B cell (primary cell): ENCODE results near the gene SPEG. TPM values are rescaled to one million over a fixed set of nuclear protein-coding genes. Genes with fewer than 3 reads are reported as not detected.

Experiments
- ATAC-seq: fragments of 200-7000 bp; cut with Tn5 transposase; one replicate; pipeline ENCODE4 v1.10.0; 2021; ENCODE audit warnings: low read depth, mild to moderate bottlenecking, moderate number of reproducible peaks, moderate library complexity
- CTCF ChIA-PET: fragments of 350-600 bp; sonication (Branson Sonifier 250); formaldehyde crosslinking; loops from one replicate; lab custom pipeline; 2021; ENCODE audit warnings: antibody characterized with exemption, inconsistent platforms; lab: Charles Lee
- POLR2A ChIA-PET: fragments of 350-600 bp; sonication (Branson Sonifier 250); formaldehyde crosslinking; loops from one replicate; lab custom pipeline; 2021; ENCODE audit warnings: antibody characterized with exemption; lab: Charles Lee
- DNase-seq: peaks from one replicate; pipeline ENCODE4 v3.0.0; 2013
- H2AFZ ChIP-seq: 2 replicates; pipeline ENCODE4 v1.6.1; 2012; ENCODE audit warnings: mild to moderate bottlenecking, low read depth, low read length; ENCODE audit not compliant: insufficient read depth, poor library complexity, severe bottlenecking
- H3K27ac ChIP-seq, 2 donors: 1 replicate in 1 of 2; 2 replicates in 1 of 2; pipeline ENCODE4 v1.5.1; 2012 to 2013; ENCODE audit warnings: low read length in 2 of 2, mild to moderate bottlenecking in 2 of 2, moderate library complexity in 1 of 2
- H3K27me3 ChIP-seq, 4 experiments: fragments of 200-600 bp in 1 of 4; sonication (generic) in 1 of 4; replicated peaks in 1 of 4; 1 replicate in 2 of 4; 2 replicates in 2 of 4; pipeline versions ENCODE4 v1.6.1 to v1.7.0; 2013 to 2016; ENCODE audit warnings: low read length in 3 of 4, mild to moderate bottlenecking in 2 of 4, mixed read lengths in 1 of 4, moderate library complexity in 1 of 4; ENCODE audit not compliant: insufficient read depth in 4 of 4, control insufficient read depth in 3 of 4; ENCODE audit errors: control extremely low read depth in 1 of 4
- H3K36me3 ChIP-seq, 2 experiments: replicated peaks in 1 of 2; 1 replicate in 1 of 2; 2 replicates in 1 of 2; pipeline versions ENCODE4 v1.6.1 to v1.7.1; 2013; ENCODE audit warnings: low read length in 1 of 2; ENCODE audit not compliant: insufficient read depth in 2 of 2, control insufficient read depth in 1 of 2; ENCODE audit errors: control extremely low read depth in 1 of 2, extremely low read depth in 1 of 2
- H3K4me1 ChIP-seq, 2 donors: fragments of 200-600 bp in 1 of 2; sonication (generic) in 1 of 2; 1 replicate in 1 of 2; 2 replicates in 1 of 2; pipeline versions ENCODE4 v1.5.1 to v1.6.1; 2013 to 2017; ENCODE audit warnings: low read length in 2 of 2; ENCODE audit not compliant: control insufficient read depth in 2 of 2, insufficient read depth in 2 of 2
- H3K4me2 ChIP-seq: replicated peaks from 2 replicates; pipeline ENCODE3; 2012; ENCODE audit warnings: mild to moderate bottlenecking, low read depth, low read length; ENCODE audit not compliant: poor library complexity, severe bottlenecking
- H3K4me3 ChIP-seq, 5 experiments: fragments of 200-600 bp in 1 of 5; sonication (generic) in 1 of 5; 1 replicate in 3 of 5; 2 replicates in 2 of 5; pipeline versions ENCODE4 v1.5.1 to v1.7.0; 2011 to 2016; ENCODE audit warnings: low read length in 4 of 5, mild to moderate bottlenecking in 4 of 5, low read depth in 2 of 5, control low read depth in 1 of 5, moderate library complexity in 1 of 5; ENCODE audit not compliant: insufficient read depth in 1 of 5; ENCODE audit errors: control extremely low read depth in 1 of 5, extremely low read depth in 1 of 5
- H3K79me2 ChIP-seq: fragments of 200-600 bp; sonication (generic); one replicate; pipeline ENCODE4 v1.6.0; 2016; ENCODE audit warnings: low read length; ENCODE audit not compliant: control insufficient read depth, insufficient read depth
- H3K9ac ChIP-seq: fragments of 200-600 bp; sonication (generic); 2 replicates; pipeline ENCODE4 v1.6.1; 2017; ENCODE audit warnings: mild to moderate bottlenecking, low read length, moderate library complexity
- H3K9me3 ChIP-seq, 3 donors: one replicate each; pipeline versions ENCODE4 v1.6.1 to v1.7.1; 2013; ENCODE audit warnings: low read length in 2 of 3; ENCODE audit not compliant: control insufficient read depth in 2 of 3, insufficient read depth in 1 of 3; ENCODE audit errors: control extremely low read depth in 1 of 3
- H4K20me1 ChIP-seq: 2 replicates; pipeline ENCODE4 v1.6.0; 2012; ENCODE audit warnings: mild to moderate bottlenecking, low read length; ENCODE audit not compliant: insufficient read depth, control insufficient read depth, poor library complexity, severe bottlenecking
- H3K27ac Mint-ChIP-seq: one replicate; pipeline ENCODE4 v1.8.0; 2021; ENCODE audit warnings: mixed read lengths
- H3K27me3 Mint-ChIP-seq: one replicate; pipeline ENCODE4 v1.8.0; 2021; ENCODE audit warnings: mixed read lengths
- H3K4me1 Mint-ChIP-seq: one replicate; pipeline ENCODE4 v1.8.0; 2021; ENCODE audit warnings: mixed read lengths
- H3K4me3 Mint-ChIP-seq: one replicate; pipeline ENCODE4 v1.8.0; 2021; ENCODE audit warnings: mixed read lengths
- H3K9me3 Mint-ChIP-seq: one replicate; pipeline ENCODE4 v1.8.0; 2022; ENCODE audit warnings: mixed read lengths; ENCODE audit not compliant: insufficient read depth
- CTCF ChIP-seq: fragments of 200-600 bp; IDR thresholded peaks from one replicate; pipeline ENCODE4 v1.8.0; 2022; ENCODE audit warnings: antibody characterized with exemption, mild to moderate bottlenecking
- EZH2 ChIP-seq: IDR thresholded peaks from 2 replicates; pipeline ENCODE4 v1.6.1; 2012; ENCODE audit warnings: borderline replicate concordance, low read depth, mild to moderate bottlenecking, moderate library complexity, low read length; ENCODE audit not compliant: insufficient read depth, poor library complexity, severe bottlenecking
- WGBS: methylation state at CpG from one replicate; pipeline ENCODE4 v1.1.5; 2013; ENCODE audit warnings: missing lambda C conversion rate; ENCODE audit not compliant: insufficient coverage; 5-methylcytosine and 5-hydroxymethylcytosine counted together
- intact Hi-C: fragments of 100-400 bp; cut with micrococcal nuclease; formaldehyde crosslinking; loops from one replicate; pipeline ENCODE4 v1.10.0; 2022
- polyA plus RNA-seq: library from polyadenylated mRNA; depleted of rRNA; stranded (reverse); fragments of >200 nt; gene quantifications from 2 replicates; pipeline ENCODE4 v1.2.3, GENCODE V29; 2012
- total RNA-seq, 2 donors: library from RNA; stranded (reverse); fragments of 120-200 nt in 1 of 2; gene quantifications; 1 replicate in 1 of 2; 2 replicates in 1 of 2; pipeline versions ENCODE4 v1.2.3 to v1.2.4, GENCODE V29; 2013 to 2022

Gene SPEG
- total and polyA plus RNA-seq, 2 donors (not counting 1 experiment from before 2014, with no cell fraction given) = 0.03 to 0.74 TPM

GRCh38 chr2:219438453-219438852 lies 3.8 kb downstream of the SPEG start:
- no peak for DNase-seq
- intact Hi-C loops = no loop called here
- ChIA-PET CTCF (interaction anchor here (0.7 kb wide), 1 partner anchor 25 kb away, joined by 3 read pairs; no protein-coding TSS in a partner anchor), POLR2A (no interaction called here)
- no peak overlapping the region for H3K9ac ChIP-seq
- no peaks in the 10 kb centered on the region for H3K79me2 ChIP-seq
- Mint-ChIP-seq H3K4me3 (no peak overlapping the region), H3K27me3 (peaks cover 50% of the 10 kb centered on the region), H3K4me1 (peaks cover 17% of the 10 kb centered on the region), H3K9me3 (no peaks in the 10 kb centered on the region), H3K27ac (no peak overlapping the region)
- TF ChIP-seq CTCF (no peak), EZH2 (no peak)
- 83% methylated on average over 4 of the region's 4 CpGs for WGBS
- peaks cover 0 to 65% (median 24%) of the 10 kb centered on the region in 4 experiments for H3K27me3 ChIP-seq
- peaks cover 0 to 10% (median 0%) of the 10 kb centered on the region in 3 donors for H3K9me3 ChIP-seq
- H3K4me1 ChIP-seq = peaks cover 6 to 12% of the 10 kb centered on the region in 2 donors
- no peak for ATAC-seq
- no peaks in the 10 kb centered on the region for H3K36me3 ChIP-seq
- no peak overlapping the region for H3K27ac ChIP-seq
- H4K20me1 ChIP-seq = no peaks in the 10 kb centered on the region
- no peak overlapping the region for H3K4me2 ChIP-seq
- H2AFZ ChIP-seq = no peak overlapping the region
- H3K4me3 ChIP-seq = no peak overlapping the region

GRCh38 chr2:219439506-219439905 lies 4.9 kb downstream of the SPEG start:
- peaks cover 0 to 59% (median 20%) of the 10 kb centered on the region in 4 experiments for H3K27me3 ChIP-seq
- H3K4me3 ChIP-seq = no peak overlapping the region
- Mint-ChIP-seq H3K27ac (no peak overlapping the region), H3K9me3 (no peaks in the 10 kb centered on the region), H3K27me3 (peaks cover 54% of the 10 kb centered on the region), H3K4me1 (peaks cover 17% of the 10 kb centered on the region), H3K4me3 (no peak overlapping the region)
- H2AFZ ChIP-seq = no peak overlapping the region
- ChIA-PET CTCF (no interaction called here), POLR2A (no interaction called here)
- no peak overlapping the region for H3K4me2 ChIP-seq
- no peak for ATAC-seq
- no peaks in the 10 kb centered on the region for H3K36me3 ChIP-seq
- H3K27ac ChIP-seq = no peak overlapping the region
- H3K4me1 ChIP-seq = peaks cover 6 to 12% of the 10 kb centered on the region in 2 donors
- no peaks in the 10 kb centered on the region for H4K20me1 ChIP-seq
- peaks cover 0 to 6% (median 0%) of the 10 kb centered on the region in 3 donors for H3K9me3 ChIP-seq
- intact Hi-C loops = no loop called here
- no peaks in the 10 kb centered on the region for H3K79me2 ChIP-seq
- no peak for DNase-seq
- no peak for TF ChIP-seq EZH2
- no peak for TF ChIP-seq CTCF
- no peak overlapping the region for H3K9ac ChIP-seq
- 95% methylated on average over 5 of the region's 6 CpGs for WGBS
